K562 (cell line): ENCODE measurements around the gene NF1. TPM values are rescaled to one million over a fixed set of nuclear protein-coding genes. Genes with fewer than 3 reads are reported as not detected.

Experiments
- CC2D1A ChIP-seq: fragments of 450-650 bp; IDR thresholded peaks from 2 replicates; pipeline ENCODE4 v1.6.1; 2017; ENCODE audit warnings: mild to moderate bottlenecking
- CCNT2 ChIP-seq: IDR thresholded peaks from 2 replicates; pipeline ENCODE4 v1.6.1; 2011; ENCODE audit warnings: borderline replicate concordance, low read depth, mild to moderate bottlenecking, moderate library complexity, mixed read lengths, low read length; ENCODE audit not compliant: insufficient read length; ENCODE audit errors: extremely low read depth
- GATAD2B ChIP-seq: fragments of 450-650 bp; IDR thresholded peaks from 2 replicates; pipeline ENCODE4 v1.6.1; 2017; ENCODE audit warnings: mild to moderate bottlenecking, borderline replicate concordance
- SETDB1 ChIP-seq: IDR thresholded peaks from one replicate; pipeline ENCODE4 v1.6.1; 2012; ENCODE audit warnings: low read length, control low read depth, inconsistent platforms
- ZNF224 ChIP-seq: sonication (generic); formaldehyde crosslinking; IDR thresholded peaks from 2 replicates; pipeline ENCODE4 v1.8.0; 2022; ENCODE audit warnings: mild to moderate bottlenecking, missing genetic modification reagents
- ZNF311 ChIP-seq: fragments of 250-450 bp; sonication (Bioruptor Pico); IDR thresholded peaks from 2 replicates; pipeline ENCODE4 v1.4.0; 2020; ENCODE audit warnings: mild to moderate bottlenecking, moderate library complexity
- ZNF57 ChIP-seq: fragments of 450-650 bp; formaldehyde crosslinking; IDR thresholded peaks from 2 replicates; pipeline ENCODE4 v1.4.0; 2020; ENCODE audit warnings: mild to moderate bottlenecking, moderate library complexity
- polyA plus RNA-seq, 8 experiments: library from polyadenylated mRNA; depleted of rRNA in 4 of 8; stranded (reverse) in 5 of 8; unstranded in 3 of 8; fragments of >200 nt; fragmentation: Nextera tagmentation in 2 of 8; fragmentation: Illumina TruSeq in 1 of 8; extraction: Ambion mirVana in 2 of 8; extraction: Trizol in 1 of 8; gene quantifications; 2 replicates each; pipeline versions ENCODE4 v1.2.1 to v1.2.3, GENCODE V29; 2011 to 2014; ENCODE audit warnings: inconsistent platforms in 1 of 8, missing spikeins in 1 of 8
- total RNA-seq, 7 experiments: library from RNA; depleted of rRNA in 6 of 7; stranded (reverse); fragments of >200 nt in 6 of 7; fragmentation: Illumina TruSeq in 2 of 7; extraction: Trizol in 2 of 7; gene quantifications; 2 replicates each; pipeline versions ENCODE4 v1.2.1 to v1.2.3, GENCODE V29; 2011 to 2021; ENCODE audit warnings: low replicate concordance in 1 of 7
- TF ChIP-seq, protein P1 (sequence below): fragments of 200-800 bp; sonication (Bioruptor generic); IDR thresholded peaks from 2 replicates; pipeline ENCODE4 v1.6.1; 2017; ENCODE audit warnings: missing genetic modification characterization, missing compliant biosample characterization
- TF ChIP-seq, protein P2 (sequence below): fragments of 450-650 bp; IDR thresholded peaks from 2 replicates; pipeline ENCODE4 v1.7.1; 2018; ENCODE audit warnings: mild to moderate bottlenecking, low read depth; ENCODE audit not compliant: partially characterized antibody

Gene NF1
- total and polyA plus RNA-seq, 9 of the 15 experiments (the other 6 are each of a cell fraction or from before 2014, with no cell fraction given): 3.4 to 41.9 (median 24.3) TPM

DNA sequence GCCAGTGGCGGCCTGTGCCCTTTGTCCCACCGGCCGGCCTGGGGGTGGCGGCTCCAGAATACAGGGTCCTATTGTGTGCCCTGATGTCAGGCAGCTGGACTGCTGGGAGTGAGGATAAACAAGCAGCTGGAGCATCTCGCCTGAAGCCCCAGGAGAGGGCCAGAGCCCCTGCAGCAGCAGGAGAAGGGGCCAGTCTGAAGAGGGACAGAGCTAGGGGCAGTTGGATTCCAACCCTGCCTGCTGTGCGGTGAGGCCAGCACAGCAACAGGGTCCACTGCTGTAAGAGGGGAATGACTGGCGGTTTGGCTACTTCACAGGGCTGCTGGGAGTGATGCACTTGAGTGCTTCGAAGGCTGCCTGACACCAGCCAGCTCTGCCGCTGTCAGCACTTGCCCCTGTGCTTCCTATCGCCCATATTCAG lies 321.7 kb downstream of the NF1 start (continued):
- TF ChIP-seq SETDB1 (no peak), ZNF57 (CRISPR knock-in tag) (no peak), ZNF311 (no peak), ZNF224 (CRISPR knock-in tag) (no peak), GATAD2B (no peak), CCNT2 (no peak), CC2D1A (no peak)
- TF ChIP-seq, protein P1, sequence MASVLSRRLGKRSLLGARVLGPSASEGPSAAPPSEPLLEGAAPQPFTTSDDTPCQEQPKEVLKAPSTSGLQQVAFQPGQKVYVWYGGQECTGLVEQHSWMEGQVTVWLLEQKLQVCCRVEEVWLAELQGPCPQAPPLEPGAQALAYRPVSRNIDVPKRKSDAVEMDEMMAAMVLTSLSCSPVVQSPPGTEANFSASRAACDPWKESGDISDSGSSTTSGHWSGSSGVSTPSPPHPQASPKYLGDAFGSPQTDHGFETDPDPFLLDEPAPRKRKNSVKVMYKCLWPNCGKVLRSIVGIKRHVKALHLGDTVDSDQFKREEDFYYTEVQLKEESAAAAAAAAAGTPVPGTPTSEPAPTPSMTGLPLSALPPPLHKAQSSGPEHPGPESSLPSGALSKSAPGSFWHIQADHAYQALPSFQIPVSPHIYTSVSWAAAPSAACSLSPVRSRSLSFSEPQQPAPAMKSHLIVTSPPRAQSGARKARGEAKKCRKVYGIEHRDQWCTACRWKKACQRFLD: no peak
- TF ChIP-seq, protein P2, sequence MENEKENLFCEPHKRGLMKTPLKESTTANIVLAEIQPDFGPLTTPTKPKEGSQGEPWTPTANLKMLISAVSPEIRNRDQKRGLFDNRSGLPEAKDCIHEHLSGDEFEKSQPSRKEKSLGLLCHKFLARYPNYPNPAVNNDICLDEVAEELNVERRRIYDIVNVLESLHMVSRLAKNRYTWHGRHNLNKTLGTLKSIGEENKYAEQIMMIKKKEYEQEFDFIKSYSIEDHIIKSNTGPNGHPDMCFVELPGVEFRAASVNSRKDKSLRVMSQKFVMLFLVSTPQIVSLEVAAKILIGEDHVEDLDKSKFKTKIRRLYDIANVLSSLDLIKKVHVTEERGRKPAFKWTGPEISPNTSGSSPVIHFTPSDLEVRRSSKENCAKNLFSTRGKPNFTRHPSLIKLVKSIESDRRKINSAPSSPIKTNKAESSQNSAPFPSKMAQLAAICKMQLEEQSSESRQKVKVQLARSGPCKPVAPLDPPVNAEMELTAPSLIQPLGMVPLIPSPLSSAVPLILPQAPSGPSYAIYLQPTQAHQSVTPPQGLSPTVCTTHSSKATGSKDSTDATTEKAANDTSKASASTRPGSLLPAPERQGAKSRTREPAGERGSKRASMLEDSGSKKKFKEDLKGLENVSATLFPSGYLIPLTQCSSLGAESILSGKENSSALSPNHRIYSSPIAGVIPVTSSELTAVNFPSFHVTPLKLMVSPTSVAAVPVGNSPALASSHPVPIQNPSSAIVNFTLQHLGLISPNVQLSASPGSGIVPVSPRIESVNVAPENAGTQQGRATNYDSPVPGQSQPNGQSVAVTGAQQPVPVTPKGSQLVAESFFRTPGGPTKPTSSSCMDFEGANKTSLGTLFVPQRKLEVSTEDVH: no peak
